Left ventricle myocardium inferior (tissue), 1 donor: ENCODE results near the gene HM13. TPM values are rescaled to one million over a fixed set of nuclear protein-coding genes. Genes with fewer than 3 reads are reported as not detected.

Experiments used
- DNase-seq: peaks from one replicate; pipeline ENCODE4 v3.0.0-alpha.2; 2020
- H3K27ac ChIP-seq: fragments of 200-600 bp; replicated peaks from 2 replicates; pipeline ENCODE4 v1.8.0; 2021
- H3K27me3 ChIP-seq: fragments of 200-600 bp; 2 replicates; pipeline ENCODE4 v1.8.0; 2021; ENCODE audit warnings: low read depth
- H3K36me3 ChIP-seq: fragments of 200-600 bp; 2 replicates; pipeline ENCODE4 v1.8.0; 2021
- H3K4me1 ChIP-seq: fragments of 200-600 bp; 2 replicates; pipeline ENCODE4 v1.8.0; 2021
- H3K4me3 ChIP-seq: fragments of 200-600 bp; 2 replicates; pipeline ENCODE4 v1.8.0; 2021; ENCODE audit warnings: mild to moderate bottlenecking, moderate library complexity
- H3K9me3 ChIP-seq: fragments of 200-600 bp; replicated peaks from 2 replicates; pipeline ENCODE4 v1.8.0; 2021
- intact Hi-C: fragments of 100-400 bp; cut with micrococcal nuclease; formaldehyde crosslinking; loops from one replicate; pipeline ENCODE4 v1.11.0; 2022
- total RNA-seq: library from RNA; stranded (reverse); fragmentation: NEBNext Ultra II Directional; extraction: Animal tissue kit (Norgen Biotek cat#: 25700); gene quantifications from one replicate; pipeline ENCODE4 v1.2.1, GENCODE V29; 2021
- TF ChIP-seq, protein P1 (sequence below): fragments of 200-600 bp; IDR thresholded peaks from 2 replicates; pipeline ENCODE4 v1.8.0; 2021; ENCODE audit warnings: antibody characterized with exemption, mild to moderate bottlenecking, borderline replicate concordance
- donor health status: DM: no; HTN: yes; CAD: no; lungs with severe emphysema.

HM13 gene
- total RNA-seq, 1 donor from 2014 or later: 39.0 TPM

DNA sequence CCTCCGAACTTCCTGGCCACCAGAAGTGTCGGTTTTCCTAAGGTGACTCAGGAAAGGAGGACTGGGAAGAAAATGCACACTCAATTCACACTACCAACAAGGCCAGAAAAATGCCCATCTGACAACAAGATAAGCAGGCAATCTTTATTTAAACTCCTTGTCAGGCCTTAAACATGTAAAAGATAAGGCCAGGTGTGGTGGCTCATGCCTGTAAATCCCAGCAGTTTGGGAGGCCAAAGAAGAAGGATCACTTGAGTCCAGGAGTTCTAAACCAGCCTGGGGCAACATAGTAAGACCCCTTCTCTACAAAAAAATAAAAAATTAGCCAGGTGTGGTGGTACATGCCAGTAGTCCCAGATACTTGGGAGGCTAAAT, 83.2 kb downstream of the HM13 start:
- TF ChIP-seq, protein P1, sequence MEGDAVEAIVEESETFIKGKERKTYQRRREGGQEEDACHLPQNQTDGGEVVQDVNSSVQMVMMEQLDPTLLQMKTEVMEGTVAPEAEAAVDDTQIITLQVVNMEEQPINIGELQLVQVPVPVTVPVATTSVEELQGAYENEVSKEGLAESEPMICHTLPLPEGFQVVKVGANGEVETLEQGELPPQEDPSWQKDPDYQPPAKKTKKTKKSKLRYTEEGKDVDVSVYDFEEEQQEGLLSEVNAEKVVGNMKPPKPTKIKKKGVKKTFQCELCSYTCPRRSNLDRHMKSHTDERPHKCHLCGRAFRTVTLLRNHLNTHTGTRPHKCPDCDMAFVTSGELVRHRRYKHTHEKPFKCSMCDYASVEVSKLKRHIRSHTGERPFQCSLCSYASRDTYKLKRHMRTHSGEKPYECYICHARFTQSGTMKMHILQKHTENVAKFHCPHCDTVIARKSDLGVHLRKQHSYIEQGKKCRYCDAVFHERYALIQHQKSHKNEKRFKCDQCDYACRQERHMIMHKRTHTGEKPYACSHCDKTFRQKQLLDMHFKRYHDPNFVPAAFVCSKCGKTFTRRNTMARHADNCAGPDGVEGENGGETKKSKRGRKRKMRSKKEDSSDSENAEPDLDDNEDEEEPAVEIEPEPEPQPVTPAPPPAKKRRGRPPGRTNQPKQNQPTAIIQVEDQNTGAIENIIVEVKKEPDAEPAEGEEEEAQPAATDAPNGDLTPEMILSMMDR: no peak
- H3K27ac ChIP-seq: peak overlapping the region; percentile 89

DNA sequence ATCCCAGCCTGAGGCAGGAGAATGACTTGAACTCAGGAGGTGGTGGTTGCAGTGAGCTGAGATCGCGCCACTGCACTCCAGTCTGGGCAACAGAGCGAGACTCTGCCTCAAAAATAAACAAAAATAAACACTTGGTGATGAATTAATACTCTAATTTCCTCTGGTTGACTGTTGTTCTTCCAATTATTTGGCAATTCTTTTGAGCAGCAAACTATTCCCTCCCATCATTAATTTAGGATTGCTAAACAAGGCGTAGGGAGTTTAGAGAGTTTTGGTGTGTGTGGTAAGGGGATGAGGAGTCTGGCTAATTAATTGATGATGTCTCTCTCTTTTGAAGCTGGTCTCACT, 88.2 kb downstream of the HM13 start:
- TF ChIP-seq, protein P1: no peak
- intact Hi-C loops: no loop called here
- Histone ChIP-seq H3K27me3 (no peaks in the 10 kb centered on the region), H3K4me3 (no peak overlapping the region), H3K4me1 (peaks cover 40% of the 10 kb centered on the region), H3K9me3 (no peaks in the 10 kb centered on the region), H3K36me3 (no peaks in the 10 kb centered on the region), H3K27ac (peak overlapping the region; percentile 93)
- DNase-seq: no peak

More for the DNA sequence above, 83.2 kb downstream of the HM13 start:
- Histone ChIP-seq H3K27me3 (no peaks in the 10 kb centered on the region), H3K4me3 (no peak overlapping the region), H3K36me3 (no peaks in the 10 kb centered on the region), H3K4me1 (peaks cover 43% of the 10 kb centered on the region), H3K9me3 (no peaks in the 10 kb centered on the region)
- DNase-seq: no peak
- intact Hi-C loops: no loop called here

DNA sequence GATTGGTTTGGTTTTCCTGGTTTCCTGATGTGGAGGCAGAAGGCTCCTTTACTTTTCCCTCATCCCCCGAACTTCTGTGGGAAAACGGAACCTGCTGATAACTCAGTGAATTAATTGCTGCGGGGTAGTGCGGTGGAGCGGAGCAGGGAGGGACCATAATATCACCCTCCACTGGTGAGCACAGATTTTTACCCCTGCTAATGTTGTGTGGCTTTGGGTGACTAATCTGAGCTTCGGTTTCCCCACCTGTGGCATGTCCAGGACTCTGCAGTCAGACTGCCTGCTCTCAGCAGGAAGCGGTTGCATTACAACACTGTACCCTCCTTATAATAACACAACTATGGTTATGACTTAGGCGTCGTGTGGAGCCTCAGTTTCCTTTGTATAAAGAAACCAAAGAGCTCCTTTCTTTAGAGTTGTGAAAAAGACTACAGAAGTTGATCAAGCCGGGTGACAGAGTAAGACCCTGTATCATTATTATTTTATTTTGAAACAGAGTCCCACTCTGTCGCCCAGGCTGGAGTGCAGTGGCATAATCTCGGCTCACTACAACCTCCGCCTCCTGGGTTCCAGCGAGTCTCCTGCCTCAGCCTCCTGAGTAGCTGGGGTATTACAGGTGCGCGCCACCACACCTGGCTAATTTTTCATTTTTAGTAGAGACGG, 88.7 kb downstream of the HM13 start:
- Histone ChIP-seq H3K27me3 (peaks cover 4% of the 10 kb centered on the region), H3K4me3 (peak overlapping the region; percentile 7), H3K36me3 (no peaks in the 10 kb centered on the region), H3K27ac (peak overlapping the region; percentile 93), H3K4me1 (peaks cover 42% of the 10 kb centered on the region), H3K9me3 (no peaks in the 10 kb centered on the region)
- DNase-seq: no peak
- intact Hi-C loops: no loop called here
- TF ChIP-seq, protein P1: no peak

DNA sequence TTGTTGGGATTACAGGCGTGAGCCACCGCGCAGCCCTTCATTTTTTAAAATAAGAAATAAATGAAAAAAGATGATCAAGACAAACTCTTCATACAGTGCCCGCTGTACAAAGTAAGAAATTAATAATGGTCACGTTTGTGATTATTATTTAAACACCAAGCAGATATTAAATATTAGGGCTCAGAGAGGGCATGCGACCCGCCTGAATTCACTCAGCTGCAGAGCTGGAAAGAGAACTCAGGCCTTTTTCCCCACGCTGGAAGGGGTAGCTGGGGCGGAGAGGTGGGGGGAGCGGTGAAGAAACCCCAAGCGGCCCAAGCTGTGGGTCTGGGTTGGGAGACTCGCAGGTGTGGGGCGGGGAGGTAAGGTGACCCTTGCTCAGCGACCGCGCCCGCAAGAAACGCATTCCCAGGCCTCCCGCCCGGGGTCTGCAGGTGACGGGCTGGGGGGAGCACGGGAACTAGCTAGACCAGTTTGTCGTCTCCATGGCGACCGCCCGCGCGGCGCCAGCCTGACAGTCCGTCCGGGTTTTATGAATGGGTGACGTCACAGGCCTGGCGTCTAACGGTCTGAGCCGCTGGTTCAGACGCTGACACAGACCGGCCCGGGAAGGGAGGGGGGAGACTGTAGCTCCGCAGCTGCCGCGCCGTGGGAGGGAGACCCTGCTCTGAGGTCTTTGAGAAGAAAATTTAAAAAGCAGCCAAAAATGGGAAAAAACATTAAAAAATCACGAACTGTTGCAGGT, 89.8 kb downstream of the HM13 start:
- Histone ChIP-seq H3K27ac (peak overlapping the region; percentile 93), H3K4me1 (peaks cover 53% of the 10 kb centered on the region), H3K9me3 (no peaks in the 10 kb centered on the region), H3K4me3 (peak overlapping the region; percentile 78), H3K36me3 (no peaks in the 10 kb centered on the region), H3K27me3 (peaks cover 4% of the 10 kb centered on the region)
- DNase-seq: peak; percentile 92
- intact Hi-C loops: loop anchor here (2.0 kb wide), 1 partner anchor 31 kb away; no protein-coding TSS in a partner anchor
- TF ChIP-seq, protein P1: no peak

DNA sequence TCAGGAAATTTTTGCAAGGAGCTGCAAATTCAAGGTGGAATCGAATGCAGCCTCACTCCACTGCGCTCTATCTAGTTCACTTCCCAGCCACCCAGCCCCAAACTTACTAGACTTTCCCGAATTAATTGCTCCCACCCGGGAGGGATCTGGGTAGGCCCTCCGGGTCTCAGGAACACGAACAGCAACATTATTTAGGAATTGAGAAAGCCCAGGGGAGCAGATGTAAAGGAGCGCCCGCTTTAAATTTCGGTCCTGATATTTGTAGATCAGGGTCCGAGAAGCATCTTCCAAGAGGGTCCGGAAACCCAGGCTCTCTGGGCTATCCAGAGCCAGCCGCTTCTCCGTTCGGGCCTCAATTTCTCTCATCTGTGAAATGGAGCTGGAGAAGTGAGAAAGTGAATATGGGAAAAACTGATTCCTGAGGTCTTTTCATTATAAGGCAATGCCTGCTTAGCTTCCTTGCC, 90.4 kb downstream of the HM13 start:
- Histone ChIP-seq H3K27ac (peak overlapping the region; percentile 93), H3K27me3 (peaks cover 4% of the 10 kb centered on the region), H3K9me3 (no peaks in the 10 kb centered on the region), H3K36me3 (no peaks in the 10 kb centered on the region), H3K4me3 (peak overlapping the region; percentile 78), H3K4me1 (peaks cover 58% of the 10 kb centered on the region)
- TF ChIP-seq, protein P1: no peak
- intact Hi-C loops: loop anchor here (2.0 kb wide), 1 partner anchor 32 kb away; no protein-coding TSS in a partner anchor
- DNase-seq: no peak
